ENCODE data around the gene MYL5. TPM values are rescaled to one million over a fixed set of nuclear protein-coding genes. Genes with fewer than 3 reads are reported as not detected.

Gene MYL5
- total and polyA plus RNA-seq, 2 of the 13 experiments (the other 11 are each of a cell fraction or from before 2014, with no cell fraction given) = 6.5 to 16.0 TPM

DNA sequence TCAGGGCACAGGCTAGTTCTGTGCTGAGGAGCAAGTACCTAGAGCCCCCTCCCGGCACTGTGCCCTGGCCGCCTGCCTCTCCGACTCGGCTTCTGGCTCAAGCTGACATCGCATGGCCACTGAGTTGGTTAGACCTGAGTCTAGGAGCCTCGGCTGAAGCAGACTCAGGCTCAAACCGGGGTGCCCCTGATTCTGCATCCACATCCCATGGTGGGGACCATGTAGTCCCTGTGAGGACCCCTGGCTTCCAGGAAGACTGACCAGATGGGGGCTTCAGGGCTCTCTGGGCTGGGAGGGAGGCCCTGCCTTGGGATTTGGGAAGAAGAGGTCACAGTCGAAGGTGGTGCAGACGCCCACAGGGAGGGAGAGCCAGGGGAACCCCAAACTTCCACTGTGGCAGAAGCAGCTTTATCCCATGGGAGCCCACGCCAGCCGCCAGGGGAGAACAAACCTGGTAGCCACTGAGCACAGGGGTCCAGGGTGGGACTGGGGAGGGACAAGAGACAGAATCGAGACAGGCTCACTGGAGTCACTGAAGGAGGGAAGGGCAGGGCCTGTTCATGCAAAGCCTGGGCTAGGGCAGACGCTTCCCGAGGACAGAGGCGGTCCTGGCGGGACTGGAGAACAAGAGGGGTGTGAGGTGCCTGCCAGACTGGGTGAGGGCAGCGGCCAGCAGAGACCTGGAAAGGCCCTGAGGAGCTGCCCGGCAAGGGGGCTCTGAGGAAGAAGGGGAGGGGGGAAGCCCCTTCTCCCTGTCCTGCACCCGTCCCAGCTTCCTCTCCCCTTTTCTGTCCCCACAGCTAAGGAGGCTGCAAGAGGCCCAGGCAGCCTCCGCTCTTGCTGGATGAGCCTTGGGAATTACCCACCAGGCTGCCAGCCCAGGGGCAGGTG lies 47.9 kb upstream of the MYL5 start (continued):
- TF ChIP-seq UBTF (CRISPR knock-in tag; IDR thresholded peaks at IDR 0.05) = no peak
- TF ChIP-seq KLF15 (CRISPR knock-in tag; IDR thresholded peaks at IDR 0.05; ENCODE audit: borderline replicate concordance) = no peak

GRCh38 chr4:627347-628125 lies 46.8 kb upstream of the MYL5 start:
- H3K9me3 ChIP-seq (ENCODE audit: low read length) = no peaks in the 10 kb centered on the region
- in situ Hi-C loops (cut with HindIII; ENCODE audit: extremely low pct_ligation_motif_present, low pct_unique_long_range_greater_than_20kb) = no loop called here
- FAIRE-seq (no peak), DNase-seq (ENCODE audit: low spot score) (no peak), ATAC-seq (no peak)
- ChIA-PET CTCF (ENCODE audit: low intra/inter-chr PET ratio, low total read pairs) (no interaction called here), POLR2A (no interaction called here)
- H3K9ac ChIP-seq (ENCODE audit: insufficient read depth, low read depth, low read length) = no peak overlapping the region
- no peak overlapping the region for H2AFZ ChIP-seq (ENCODE audit: low read length)
- intact Hi-C loops (cut with micrococcal nuclease; ENCODE audit: unreplicated experiment) = no loop called here
- 10% methylated on average over 14 of the region's 15 CpGs for WGBS (ENCODE audit: low lambda C conversion rate)
- H3K4me2 ChIP-seq (ENCODE audit: low read depth, low read length) = no peak overlapping the region
- peaks cover 14 to 68% of the 10 kb centered on the region in 2 experiments; a peak in 4 of 5 replicates for H3K27me3 ChIP-seq (ENCODE audit: control insufficient read depth in 1 of 2, insufficient read depth in 2 of 2, low read length in 2 of 2)
- H3K36me3 ChIP-seq (replicated peaks in 1 of 2; ENCODE audit: control insufficient read depth in 1 of 2, insufficient read depth in 2 of 2, low read length in 2 of 2) = no peaks in the 10 kb centered on the region
- TF ChIP-seq, protein P1, sequence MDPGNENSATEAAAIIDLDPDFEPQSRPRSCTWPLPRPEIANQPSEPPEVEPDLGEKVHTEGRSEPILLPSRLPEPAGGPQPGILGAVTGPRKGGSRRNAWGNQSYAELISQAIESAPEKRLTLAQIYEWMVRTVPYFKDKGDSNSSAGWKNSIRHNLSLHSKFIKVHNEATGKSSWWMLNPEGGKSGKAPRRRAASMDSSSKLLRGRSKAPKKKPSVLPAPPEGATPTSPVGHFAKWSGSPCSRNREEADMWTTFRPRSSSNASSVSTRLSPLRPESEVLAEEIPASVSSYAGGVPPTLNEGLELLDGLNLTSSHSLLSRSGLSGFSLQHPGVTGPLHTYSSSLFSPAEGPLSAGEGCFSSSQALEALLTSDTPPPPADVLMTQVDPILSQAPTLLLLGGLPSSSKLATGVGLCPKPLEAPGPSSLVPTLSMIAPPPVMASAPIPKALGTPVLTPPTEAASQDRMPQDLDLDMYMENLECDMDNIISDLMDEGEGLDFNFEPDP (CRISPR knock-in tag; conservative IDR thresholded peaks at IDR 0.05) = no peak
- TF ChIP-seq, protein P2, sequence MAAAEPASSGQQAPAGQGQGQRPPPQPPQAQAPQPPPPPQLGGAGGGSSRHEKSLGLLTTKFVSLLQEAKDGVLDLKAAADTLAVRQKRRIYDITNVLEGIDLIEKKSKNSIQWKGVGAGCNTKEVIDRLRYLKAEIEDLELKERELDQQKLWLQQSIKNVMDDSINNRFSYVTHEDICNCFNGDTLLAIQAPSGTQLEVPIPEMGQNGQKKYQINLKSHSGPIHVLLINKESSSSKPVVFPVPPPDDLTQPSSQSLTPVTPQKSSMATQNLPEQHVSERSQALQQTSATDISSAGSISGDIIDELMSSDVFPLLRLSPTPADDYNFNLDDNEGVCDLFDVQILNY (CRISPR knock-in tag; conservative IDR thresholded peaks at IDR 0.05) = no peak
- TF ChIP-seq KLF6 (CRISPR knock-in tag; IDR thresholded peaks at IDR 0.05) (no peak), ZFP41 (CRISPR knock-in tag; IDR thresholded peaks at IDR 0.05; ENCODE audit: borderline replicate concordance) (no peak), ZNF282 (IDR thresholded peaks at IDR 0.05; ENCODE audit: partially characterized antibody) (no peak), WIZ (CRISPR knock-in tag; IDR thresholded peaks at IDR 0.05) (no peak), ZNF563 (CRISPR knock-in tag; IDR thresholded peaks at IDR 0.05) (no peak)
- H3K27ac ChIP-seq (ENCODE audit: extremely low read length, insufficient read depth, low read length) = no peak overlapping the region
- H4K20me1 ChIP-seq (ENCODE audit: insufficient read depth, low read length) = no peaks in the 10 kb centered on the region
- no TSS peak for BruUV-seq (replicated peaks)
- H3K79me2 ChIP-seq (ENCODE audit: insufficient read depth, low read length) = no peaks in the 10 kb centered on the region
- H3K4me3 ChIP-seq (replicated peaks in 1 of 3; ENCODE audit: insufficient read depth in 1 of 3, low read depth in 2 of 3, low read length in 3 of 3) = no peak overlapping the region
- peaks cover 8% of the 10 kb centered on the region for H3K4me1 ChIP-seq (ENCODE audit: insufficient read depth, low read length)
